Measurements from ENCODE around the gene BFSP1. TPM values are rescaled to one million over a fixed set of nuclear protein-coding genes. Genes with fewer than 3 reads are reported as not detected.

BFSP1 gene
- total RNA-seq, 5 donors from 2014 or later (not counting 1 experiment from before 2014, with no cell fraction given) = 0.25 to 0.53 (median 0.30) TPM

DNA sequence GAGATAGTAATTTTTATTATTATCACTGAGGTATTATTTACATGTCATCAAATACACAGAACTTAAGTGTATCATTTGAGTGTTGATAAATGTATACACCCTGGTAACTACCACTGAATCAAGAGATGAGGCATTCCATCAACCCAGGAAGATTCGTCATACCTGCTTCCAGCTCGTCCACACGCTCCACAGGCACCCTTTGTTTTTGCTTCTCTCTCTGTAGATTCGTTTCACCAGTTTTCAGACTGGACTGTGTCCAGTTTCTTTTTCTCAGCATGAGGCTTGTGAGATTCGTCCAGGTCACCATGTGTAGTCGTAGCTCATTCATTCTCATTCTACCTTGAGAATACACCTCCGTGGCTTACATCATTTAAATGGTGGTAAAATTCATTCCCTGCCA is 64.5 kb downstream of the BFSP1 start:
- H3K4me3 ChIP-seq (ENCODE audit: control insufficient read depth in 1 of 2, extremely low read depth in 1 of 2, low read length in 1 of 2) = no peak overlapping the region
- peaks cover 2 to 10% of the 10 kb centered on the region in 2 experiments for H3K27me3 ChIP-seq (replicated peaks in 1 of 2; ENCODE audit: control insufficient read depth in 2 of 2, extremely low read depth in 1 of 2, insufficient read depth in 2 of 2, low read length in 1 of 2)
- H3K9me3 Mint-ChIP-seq = no peaks in the 10 kb centered on the region
- H3K36me3 Mint-ChIP-seq = no peaks in the 10 kb centered on the region
- CTCF ChIA-PET = no interaction called here
- ATAC-seq (replicated peaks in 1 of 4) (no peak), DNase-seq (no peak)
- H3K27ac Mint-ChIP-seq = no peak overlapping the region
- H3K4me3 Mint-ChIP-seq = no peak overlapping the region
- H3K9me3 ChIP-seq = no peaks in the 10 kb centered on the region
- no peaks in the 10 kb centered on the region for H3K36me3 ChIP-seq (ENCODE audit: control insufficient read depth in 2 of 2, extremely low read depth in 1 of 2, insufficient read depth in 1 of 2, low read length in 1 of 2)
- no peaks in the 10 kb centered on the region for H3K4me1 ChIP-seq (ENCODE audit: control insufficient read depth in 1 of 2, extremely low read depth in 1 of 2, insufficient read depth in 2 of 2, low read length in 2 of 2)
- 72% methylated on average over 5 of the region's 7 CpGs for WGBS (ENCODE audit: insufficient coverage)
- no peak overlapping the region for H3K27ac ChIP-seq (ENCODE audit: low read length)
- no peaks in the 10 kb centered on the region for H3K4me1 Mint-ChIP-seq
- POLR2A ChIA-PET = interaction anchor here in 1 of 2 donors (0.5 kb wide), 1 partner anchor 34 kb away, joined by 3 read pairs; no protein-coding TSS in a partner anchor
- peaks cover 0 to 9% of the 10 kb centered on the region in 2 donors for H3K27me3 Mint-ChIP-seq

- Histone ChIP-seq H3K27me3 (replicated peaks in 1 of 2; ENCODE audit: control insufficient read depth in 2 of 2, extremely low read depth in 1 of 2, insufficient read depth in 2 of 2, low read length in 1 of 2) (peaks cover 2 to 8% of the 10 kb centered on the region in 2 experiments), H3K36me3 (ENCODE audit: control insufficient read depth in 2 of 2, extremely low read depth in 1 of 2, insufficient read depth in 1 of 2, low read length in 1 of 2) (no peaks in the 10 kb centered on the region), H3K4me1 (ENCODE audit: control insufficient read depth in 1 of 2, extremely low read depth in 1 of 2, insufficient read depth in 2 of 2, low read length in 2 of 2) (no peaks in the 10 kb centered on the region), H3K9me3 (no peaks in the 10 kb centered on the region), H3K4me3 (ENCODE audit: control insufficient read depth in 1 of 2, extremely low read depth in 1 of 2, low read length in 1 of 2) (no peak overlapping the region), H3K27ac (ENCODE audit: low read length) (no peak overlapping the region)
- ChIA-PET POLR2A (no interaction called here), CTCF (no interaction called here)
- DNase-seq = no peak
- Mint-ChIP-seq H3K36me3 (no peaks in the 10 kb centered on the region), H3K9me3 (no peaks in the 10 kb centered on the region), H3K27me3 (peaks cover 0 to 9% of the 10 kb centered on the region in 2 donors), H3K4me3 (no peak overlapping the region), H3K4me1 (peaks cover 2 to 3% (median 2%) of the 10 kb centered on the region in 3 donors), H3K27ac (no peak overlapping the region)
- no peak for ATAC-seq (replicated peaks in 1 of 4)
- 91% methylated on average over 8 of the region's 10 CpGs for WGBS (ENCODE audit: insufficient coverage)
Measured at GRCh38 chr20:17465236-17465635, 65.9 kb downstream of the BFSP1 start.

DNA sequence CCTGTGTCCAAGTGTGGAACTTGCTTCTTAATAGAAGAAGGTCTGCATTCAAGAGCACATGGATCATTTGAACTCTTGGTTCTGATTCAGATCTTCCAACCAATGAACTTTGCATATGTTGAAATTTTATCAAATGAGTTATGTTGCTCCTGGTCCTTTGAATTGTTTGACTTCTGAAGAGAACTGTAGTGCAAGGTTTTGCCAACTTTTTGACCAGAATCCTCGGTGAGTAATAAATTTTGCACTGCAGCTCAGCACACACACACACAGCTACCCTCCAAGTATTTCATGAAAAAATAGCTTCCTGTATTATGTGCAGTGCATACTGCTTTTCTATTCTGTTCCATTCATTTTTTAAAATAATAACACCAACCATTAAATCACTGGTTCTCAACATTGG is 67.5 kb downstream of the BFSP1 start:
- no peak overlapping the region for H3K27ac Mint-ChIP-seq
- peaks cover 4 to 7% (median 6%) of the 10 kb centered on the region in 3 donors for H3K4me1 Mint-ChIP-seq
- H3K9me3 ChIP-seq = no peaks in the 10 kb centered on the region
- no peaks in the 10 kb centered on the region for H3K36me3 ChIP-seq (ENCODE audit: control insufficient read depth in 2 of 2, extremely low read depth in 1 of 2, insufficient read depth in 1 of 2, low read length in 1 of 2)
- peaks cover 0 to 9% of the 10 kb centered on the region in 2 donors for H3K27me3 Mint-ChIP-seq
- no peak overlapping the region for H3K4me3 ChIP-seq (ENCODE audit: control insufficient read depth in 1 of 2, extremely low read depth in 1 of 2, low read length in 1 of 2)
- ATAC-seq (replicated peaks in 1 of 4) = no peak
- peaks cover 2 to 8% of the 10 kb centered on the region in 2 experiments for H3K27me3 ChIP-seq (replicated peaks in 1 of 2; ENCODE audit: control insufficient read depth in 2 of 2, extremely low read depth in 1 of 2, insufficient read depth in 2 of 2, low read length in 1 of 2)
- CTCF ChIA-PET = no interaction called here
- H3K27ac ChIP-seq (ENCODE audit: low read length) = no peak overlapping the region
- H3K4me3 Mint-ChIP-seq = no peak overlapping the region
- no peaks in the 10 kb centered on the region for H3K36me3 Mint-ChIP-seq
- H3K9me3 Mint-ChIP-seq = no peaks in the 10 kb centered on the region
- POLR2A ChIA-PET = no interaction called here
- DNase-seq = no peak
- H3K4me1 ChIP-seq (ENCODE audit: control insufficient read depth in 1 of 2, extremely low read depth in 1 of 2, insufficient read depth in 2 of 2, low read length in 2 of 2) = no peaks in the 10 kb centered on the region
- 43% methylated on average over 1 of the region's 1 CpG for WGBS (ENCODE audit: insufficient coverage)

DNA sequence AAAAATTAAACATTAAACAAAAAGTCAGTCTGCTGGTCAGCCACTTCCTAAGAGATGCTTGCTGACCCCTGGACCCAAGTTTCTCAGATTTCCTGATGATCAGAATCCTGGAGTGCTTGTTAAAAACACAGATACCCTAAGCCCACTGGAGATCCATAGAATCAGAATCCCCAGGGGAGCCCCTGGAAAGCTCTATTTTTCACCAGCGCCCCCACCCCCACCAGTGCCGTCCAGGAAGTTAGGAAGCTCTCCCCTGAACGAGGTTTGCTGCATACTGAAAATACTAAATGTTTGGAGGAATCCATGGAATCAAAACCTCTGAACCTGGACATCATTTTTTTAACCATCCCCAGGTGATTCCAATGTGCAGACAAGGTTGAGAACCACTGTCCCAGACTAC is 69.2 kb downstream of the BFSP1 start:
- Mint-ChIP-seq H3K9me3 (no peaks in the 10 kb centered on the region), H3K27me3 (peaks cover 0 to 12% of the 10 kb centered on the region in 2 donors), H3K4me1 (peaks cover 4 to 7% (median 6%) of the 10 kb centered on the region in 3 donors), H3K27ac (no peak overlapping the region), H3K4me3 (no peak overlapping the region), H3K36me3 (no peaks in the 10 kb centered on the region)
- Histone ChIP-seq H3K36me3 (ENCODE audit: control insufficient read depth in 2 of 2, extremely low read depth in 1 of 2, insufficient read depth in 1 of 2, low read length in 1 of 2) (no peaks in the 10 kb centered on the region), H3K4me1 (ENCODE audit: control insufficient read depth in 1 of 2, extremely low read depth in 1 of 2, insufficient read depth in 2 of 2, low read length in 2 of 2) (no peaks in the 10 kb centered on the region), H3K9me3 (no peaks in the 10 kb centered on the region), H3K27ac (ENCODE audit: low read length) (no peak overlapping the region), H3K4me3 (ENCODE audit: control insufficient read depth in 1 of 2, extremely low read depth in 1 of 2, low read length in 1 of 2) (no peak overlapping the region), H3K27me3 (replicated peaks in 1 of 2; ENCODE audit: control insufficient read depth in 2 of 2, extremely low read depth in 1 of 2, insufficient read depth in 2 of 2, low read length in 1 of 2) (peaks cover 0 to 2% of the 10 kb centered on the region in 2 experiments)
- ATAC-seq (replicated peaks in 1 of 4) = no peak
- WGBS (ENCODE audit: insufficient coverage) = no CpG with 5 or more reads among the region's 3 CpGs
- POLR2A ChIA-PET = no interaction called here
- CTCF ChIA-PET = no interaction called here
- DNase-seq = no peak

- Histone ChIP-seq H3K9me3 (no peaks in the 10 kb centered on the region), H3K4me1 (ENCODE audit: control insufficient read depth in 1 of 2, extremely low read depth in 1 of 2, insufficient read depth in 2 of 2, low read length in 2 of 2) (no peaks in the 10 kb centered on the region), H3K36me3 (ENCODE audit: control insufficient read depth in 2 of 2, extremely low read depth in 1 of 2, insufficient read depth in 1 of 2, low read length in 1 of 2) (no peaks in the 10 kb centered on the region), H3K27me3 (replicated peaks in 1 of 2; ENCODE audit: control insufficient read depth in 2 of 2, extremely low read depth in 1 of 2, insufficient read depth in 2 of 2, low read length in 1 of 2) (peaks cover 2 to 4% of the 10 kb centered on the region in 2 experiments), H3K4me3 (ENCODE audit: control insufficient read depth in 1 of 2, extremely low read depth in 1 of 2, low read length in 1 of 2) (no peak overlapping the region), H3K27ac (ENCODE audit: low read length) (no peak overlapping the region)
- ChIA-PET CTCF (no interaction called here), POLR2A (no interaction called here)
- Mint-ChIP-seq H3K27ac (no peak overlapping the region), H3K4me1 (peaks cover 4 to 7% (median 6%) of the 10 kb centered on the region in 3 donors), H3K36me3 (no peaks in the 10 kb centered on the region), H3K27me3 (peaks cover 12 to 21% of the 10 kb centered on the region in 2 donors), H3K9me3 (no peaks in the 10 kb centered on the region), H3K4me3 (no peak overlapping the region)
- ATAC-seq (replicated peaks in 1 of 4) = no peak
- WGBS (ENCODE audit: insufficient coverage) = no CpG with 5 or more reads among the region's 2 CpGs
- DNase-seq = peak in 1 of 35 experiments; percentile 10
Measured at GRCh38 chr20:17460119-17460518, 71.1 kb downstream of the BFSP1 start.

GRCh38 chr20:17457588-17458190 is 73.5 kb downstream of the BFSP1 start:
- no peaks in the 10 kb centered on the region for H3K4me1 ChIP-seq (ENCODE audit: control insufficient read depth in 1 of 2, extremely low read depth in 1 of 2, insufficient read depth in 2 of 2, low read length in 2 of 2)
- no peak overlapping the region for H3K27ac ChIP-seq (ENCODE audit: low read length)
- no peak overlapping the region for H3K4me3 ChIP-seq (ENCODE audit: control insufficient read depth in 1 of 2, extremely low read depth in 1 of 2, low read length in 1 of 2)
- no peaks in the 10 kb centered on the region for H3K9me3 Mint-ChIP-seq
- POLR2A ChIA-PET = no interaction called here
- DNase-seq (no peak), ATAC-seq (replicated peaks in 1 of 4) (no peak)
- CTCF ChIA-PET = no interaction called here
- 100% methylated on average over 1 of the region's 6 CpGs for WGBS (ENCODE audit: insufficient coverage)
- no peak overlapping the region for H3K27ac Mint-ChIP-seq
- H3K27me3 ChIP-seq (replicated peaks in 1 of 2; ENCODE audit: control insufficient read depth in 2 of 2, extremely low read depth in 1 of 2, insufficient read depth in 2 of 2, low read length in 1 of 2) = peaks cover 2 to 13% of the 10 kb centered on the region in 2 experiments
- H3K4me3 Mint-ChIP-seq = no peak overlapping the region
- no peaks in the 10 kb centered on the region for H3K36me3 ChIP-seq (ENCODE audit: control insufficient read depth in 2 of 2, extremely low read depth in 1 of 2, insufficient read depth in 1 of 2, low read length in 1 of 2)
- peaks cover 23 to 35% of the 10 kb centered on the region in 2 donors for H3K27me3 Mint-ChIP-seq
- H3K4me1 Mint-ChIP-seq = peaks cover 4 to 7% (median 6%) of the 10 kb centered on the region in 3 donors
- H3K36me3 Mint-ChIP-seq = no peaks in the 10 kb centered on the region
- no peaks in the 10 kb centered on the region for H3K9me3 ChIP-seq
